ENCODE measurements around the gene NCF2.

DNA sequence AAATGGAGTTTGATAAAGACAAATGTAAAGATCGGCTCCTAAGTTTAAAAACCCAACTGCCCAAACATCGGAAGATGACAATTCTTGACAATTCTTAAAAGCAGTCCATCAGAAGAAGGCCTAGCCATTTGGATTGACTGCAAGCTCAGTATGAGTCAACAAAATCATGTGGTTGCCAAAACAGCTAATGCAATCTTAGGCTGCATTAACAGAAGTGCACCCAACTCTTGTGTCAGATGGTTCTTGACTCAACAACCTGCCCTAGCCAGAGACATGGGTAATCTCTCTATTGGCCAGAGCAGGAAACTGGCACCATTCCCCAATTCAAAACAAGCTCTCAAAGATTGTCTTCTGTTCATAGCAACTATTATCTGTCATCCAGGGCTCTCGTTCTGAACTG, 9.9 kb upstream of the NCF2 start:
- TF ChIP-seq POLR2A (IDR thresholded peaks at IDR 0.05; ENCODE audit: low read length) (no peak), GATA1 (IDR thresholded peaks at IDR 0.05; ENCODE audit: low read depth, low read length) (no peak)
